ENCODE data around the gene MYO1B.

DNA sequence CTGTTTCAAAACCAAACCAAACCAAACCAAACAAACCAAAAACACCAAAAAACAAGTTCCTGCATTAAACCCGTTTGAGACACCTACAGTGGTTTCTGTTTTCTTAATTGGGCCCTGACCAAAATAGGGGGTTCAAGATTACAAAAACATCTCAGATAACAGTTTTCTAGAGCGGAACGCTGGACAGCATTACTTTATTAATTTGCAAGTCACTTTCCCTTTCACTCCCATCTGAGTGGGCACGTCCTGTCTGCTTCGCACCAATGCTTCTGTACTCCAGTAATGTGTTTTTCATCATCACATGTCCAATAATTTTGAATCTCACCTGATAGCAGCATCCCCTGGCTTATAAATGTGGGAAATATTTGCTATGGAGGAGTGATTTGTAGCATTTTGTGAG, 11.7 kb upstream of the MYO1B start:
- TF ChIP-seq POLR2AphosphoS5 (IDR thresholded peaks at IDR 0.05; ENCODE audit: low read depth, low read length) (no peak), SIN3A (IDR thresholded peaks at IDR 0.05; ENCODE audit: borderline replicate concordance, insufficient read depth, low read length) (no peak), TAF1 (IDR thresholded peaks at IDR 0.05; ENCODE audit: borderline replicate concordance, insufficient read depth, low read length) (no peak), FOXP2 (optimal IDR thresholded peaks at IDR 0.05; ENCODE audit: borderline replicate concordance, extremely low read depth, extremely low read length, insufficient read depth) (no peak)
- TF ChIP-seq, protein P1, sequence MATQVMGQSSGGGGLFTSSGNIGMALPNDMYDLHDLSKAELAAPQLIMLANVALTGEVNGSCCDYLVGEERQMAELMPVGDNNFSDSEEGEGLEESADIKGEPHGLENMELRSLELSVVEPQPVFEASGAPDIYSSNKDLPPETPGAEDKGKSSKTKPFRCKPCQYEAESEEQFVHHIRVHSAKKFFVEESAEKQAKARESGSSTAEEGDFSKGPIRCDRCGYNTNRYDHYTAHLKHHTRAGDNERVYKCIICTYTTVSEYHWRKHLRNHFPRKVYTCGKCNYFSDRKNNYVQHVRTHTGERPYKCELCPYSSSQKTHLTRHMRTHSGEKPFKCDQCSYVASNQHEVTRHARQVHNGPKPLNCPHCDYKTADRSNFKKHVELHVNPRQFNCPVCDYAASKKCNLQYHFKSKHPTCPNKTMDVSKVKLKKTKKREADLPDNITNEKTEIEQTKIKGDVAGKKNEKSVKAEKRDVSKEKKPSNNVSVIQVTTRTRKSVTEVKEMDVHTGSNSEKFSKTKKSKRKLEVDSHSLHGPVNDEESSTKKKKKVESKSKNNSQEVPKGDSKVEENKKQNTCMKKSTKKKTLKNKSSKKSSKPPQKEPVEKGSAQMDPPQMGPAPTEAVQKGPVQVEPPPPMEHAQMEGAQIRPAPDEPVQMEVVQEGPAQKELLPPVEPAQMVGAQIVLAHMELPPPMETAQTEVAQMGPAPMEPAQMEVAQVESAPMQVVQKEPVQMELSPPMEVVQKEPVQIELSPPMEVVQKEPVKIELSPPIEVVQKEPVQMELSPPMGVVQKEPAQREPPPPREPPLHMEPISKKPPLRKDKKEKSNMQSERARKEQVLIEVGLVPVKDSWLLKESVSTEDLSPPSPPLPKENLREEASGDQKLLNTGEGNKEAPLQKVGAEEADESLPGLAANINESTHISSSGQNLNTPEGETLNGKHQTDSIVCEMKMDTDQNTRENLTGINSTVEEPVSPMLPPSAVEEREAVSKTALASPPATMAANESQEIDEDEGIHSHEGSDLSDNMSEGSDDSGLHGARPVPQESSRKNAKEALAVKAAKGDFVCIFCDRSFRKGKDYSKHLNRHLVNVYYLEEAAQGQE (IDR thresholded peaks at IDR 0.05; ENCODE audit: insufficient read depth in 1 of 2, low read depth in 2 of 2, low read length in 2 of 2), result no peak
